Liver (tissue), 9 donors: Measurements from ENCODE around the gene RPS14. TPM values are rescaled to one million over a fixed set of nuclear protein-coding genes. Genes with fewer than 3 reads are reported as not detected.

Source experiments
- DNase-seq: peaks from one replicate; pipeline ENCODE4 v3.0.0-alpha.2; 2017; ENCODE audit warnings: low spot score
- H3K27ac ChIP-seq, 2 donors: one replicate each; pipeline ENCODE4 v1.7.0; 2013; ENCODE audit warnings: inconsistent platforms in 2 of 2, low read length in 2 of 2, control low read depth in 1 of 2, low read depth in 1 of 2, mild to moderate bottlenecking in 1 of 2
- H3K27me3 ChIP-seq, 4 donors: one replicate each; pipeline versions ENCODE4 v1.6.1 to v1.7.0; 2013; ENCODE audit warnings: low read length in 3 of 4, inconsistent platforms in 1 of 4, mild to moderate bottlenecking in 1 of 4, moderate library complexity in 1 of 4; ENCODE audit not compliant: control insufficient read depth in 4 of 4, insufficient read depth in 4 of 4
- H3K36me3 ChIP-seq, 4 donors: one replicate each; pipeline versions ENCODE4 v1.6.1 to v1.7.0; 2013; ENCODE audit warnings: low read length in 3 of 4, mild to moderate bottlenecking in 3 of 4, low read depth in 1 of 4, moderate library complexity in 1 of 4; ENCODE audit not compliant: control insufficient read depth in 4 of 4, insufficient read depth in 3 of 4
- H3K4me1 ChIP-seq, 4 donors: one replicate each; pipeline versions ENCODE4 v1.6.1 to v1.7.0; 2013; ENCODE audit warnings: low read length in 3 of 4, mild to moderate bottlenecking in 3 of 4, moderate library complexity in 1 of 4; ENCODE audit not compliant: control insufficient read depth in 4 of 4, insufficient read depth in 4 of 4
- H3K4me3 ChIP-seq, 3 donors: one replicate each; pipeline versions ENCODE4 v1.6.1 to v1.7.0; 2013; ENCODE audit warnings: low read length in 3 of 3, control low read depth in 1 of 3, low read depth in 1 of 3, mild to moderate bottlenecking in 1 of 3
- H3K9ac ChIP-seq, 2 donors: one replicate each; pipeline ENCODE4 v1.7.0; 2013; ENCODE audit warnings: low read length in 2 of 2, mild to moderate bottlenecking in 2 of 2, moderate library complexity in 2 of 2, control low read depth in 1 of 2, low read depth in 1 of 2
- H3K9me3 ChIP-seq, 4 donors: one replicate each; pipeline versions ENCODE4 v1.6.1 to v1.7.0; 2013; ENCODE audit warnings: low read length in 3 of 4; ENCODE audit not compliant: control insufficient read depth in 4 of 4
- ATF3 ChIP-seq: IDR thresholded peaks from 2 replicates; pipeline ENCODE4 v1.6.1; 2016; ENCODE audit warnings: antibody characterized with exemption
- CTCF ChIP-seq: fragments of 150-350 bp; IDR thresholded peaks from 2 replicates; pipeline ENCODE4 v1.5.1; 2017; ENCODE audit warnings: improper control_type of control experiment, low read depth, low read length; ENCODE audit not compliant: missing input control
- EGR1 ChIP-seq, 2 donors: IDR thresholded peaks; 2 replicates each; pipeline ENCODE4 v1.6.1; 2016 to 2018; ENCODE audit warnings: antibody characterized with exemption in 2 of 2, low read depth in 2 of 2
- FOXA1 ChIP-seq: IDR thresholded peaks from 2 replicates; pipeline ENCODE4 v1.6.1; 2016; ENCODE audit warnings: antibody characterized with exemption
- FOXA2 ChIP-seq: IDR thresholded peaks from 2 replicates; pipeline ENCODE4 v1.6.1; 2016; ENCODE audit warnings: antibody characterized with exemption
- GABPA ChIP-seq, 2 donors: IDR thresholded peaks in 1 of 2; conservative IDR thresholded peaks in 1 of 2; 2 replicates each; pipeline ENCODE4 v1.6.1; 2016; ENCODE audit warnings: antibody characterized with exemption in 2 of 2, mild to moderate bottlenecking in 1 of 2, moderate library complexity in 1 of 2
- HNF4A ChIP-seq, 2 donors: conservative IDR thresholded peaks; 2 replicates each; pipeline ENCODE4 v1.6.1; 2016; ENCODE audit warnings: antibody characterized with exemption in 2 of 2, mild to moderate bottlenecking in 2 of 2
- HNF4G ChIP-seq: IDR thresholded peaks from 2 replicates; pipeline ENCODE4 v1.6.1; 2016; ENCODE audit warnings: antibody characterized with exemption
- JUND ChIP-seq, 2 donors: IDR thresholded peaks; 2 replicates each; pipeline ENCODE4 v1.6.1; 2016; ENCODE audit warnings: antibody characterized with exemption in 2 of 2
- MAX ChIP-seq: IDR thresholded peaks from 2 replicates; pipeline ENCODE4 v1.6.1; 2016; ENCODE audit warnings: antibody characterized with exemption
- NR2F2 ChIP-seq: IDR thresholded peaks from 2 replicates; pipeline ENCODE4 v1.6.1; 2016; ENCODE audit warnings: antibody characterized with exemption
- RAD21 ChIP-seq, 2 donors: IDR thresholded peaks; 2 replicates each; pipeline ENCODE4 v1.6.1; 2016; ENCODE audit warnings: antibody characterized with exemption in 2 of 2, mild to moderate bottlenecking in 2 of 2
- RXRA ChIP-seq, 2 donors: IDR thresholded peaks; 2 replicates each; pipeline ENCODE4 v1.6.1; 2017 to 2018; ENCODE audit warnings: antibody characterized with exemption in 2 of 2, mild to moderate bottlenecking in 1 of 2
- SP1 ChIP-seq: IDR thresholded peaks from 2 replicates; pipeline ENCODE4 v1.6.1; 2018; ENCODE audit warnings: antibody characterized with exemption, mild to moderate bottlenecking
- TAF1 ChIP-seq: conservative IDR thresholded peaks from 2 replicates; pipeline ENCODE4 v1.6.1; 2016; ENCODE audit warnings: antibody characterized with exemption, mild to moderate bottlenecking
- YY1 ChIP-seq: IDR thresholded peaks from 2 replicates; pipeline ENCODE4 v1.6.1; 2016; ENCODE audit warnings: antibody characterized with exemption, mild to moderate bottlenecking
- ZBTB33 ChIP-seq: IDR thresholded peaks from 2 replicates; pipeline ENCODE4 v1.6.1; 2016; ENCODE audit warnings: antibody characterized with exemption
- WGBS: extraction: QIAGEN DNeasy Blood & Tissue Kit; methylation state at CpG from one replicate; pipeline ENCODE4 v1.1.7; 2013; 5-methylcytosine and 5-hydroxymethylcytosine counted together
- polyA plus RNA-seq, 2 donors: library from polyadenylated mRNA; stranded (reverse) in 1 of 2; unstranded in 1 of 2; fragments of 200-250 nt in 1 of 2; fragments of >200 nt in 1 of 2; fragmentation: Nextera tagmentation in 1 of 2; extraction: Ambion mirVana in 1 of 2; gene quantifications; one replicate each; pipeline versions ENCODE4 v1.2.1 to v1.2.3, GENCODE V29; 2013 to 2015
- total RNA-seq, 2 donors: library from RNA; depleted of rRNA; stranded (reverse); fragments of >200 nt; gene quantifications; one replicate each; pipeline ENCODE4 v1.2.3, GENCODE V29; 2014
- donor health status: healthy.
- donor health status: healthy.
- donor health status: healthy.
- donor health status: healthy.
- donor health status: healthy.

Gene RPS14
- total and polyA plus RNA-seq, 4 donors, result 609 to 956 (median 885) TPM

- no peak for DNase-seq
- H3K9me3 ChIP-seq, result no peaks in the 10 kb centered on the region
- no peaks in the 10 kb centered on the region for H3K4me1 ChIP-seq
- 90% methylated on average over 13 of the region's 13 CpGs for WGBS
- H3K4me3 ChIP-seq, result no peak overlapping the region
- H3K9ac ChIP-seq, result no peak overlapping the region
- H3K27me3 ChIP-seq, result no peaks in the 10 kb centered on the region
- peaks cover 15 to 66% (median 32%) of the 10 kb centered on the region in 4 donors for H3K36me3 ChIP-seq
- H3K27ac ChIP-seq, result no peak overlapping the region
- peak in 1 of 2 donors; percentile 32 for TF ChIP-seq RAD21 (IDR thresholded peaks at IDR 0.05)
- no peak for TF ChIP-seq RXRA (IDR thresholded peaks at IDR 0.05)
These were observed 54.4 kb downstream of the RPS14 start for GRCh38 chr5:150394912-150395687.

GRCh38 chr5:150394131-150394530, 55.4 kb downstream of the RPS14 start:
- Histone ChIP-seq H3K9me3 (no peaks in the 10 kb centered on the region), H3K4me3 (no peak overlapping the region), H3K27me3 (no peaks in the 10 kb centered on the region), H3K36me3 (peaks cover 15 to 70% (median 33%) of the 10 kb centered on the region in 4 donors), H3K4me1 (no peaks in the 10 kb centered on the region), H3K9ac (no peak overlapping the region), H3K27ac (no peak overlapping the region)
- 89% methylated on average over 3 of the region's 3 CpGs for WGBS
- DNase-seq, result no peak
- TF ChIP-seq FOXA2, result no peak
- no peak for TF ChIP-seq HNF4G
- TF ChIP-seq CTCF, result no peak
- no peak for TF ChIP-seq MAX
- no peak for TF ChIP-seq NR2F2
- TF ChIP-seq SP1, result no peak
- no peak for TF ChIP-seq HNF4A (conservative IDR thresholded peaks at IDR 0.05)
- no peak for TF ChIP-seq EGR1 (IDR thresholded peaks at IDR 0.05; ENCODE audit: low read depth in 2 of 2)

GRCh38 chr5:150393096-150393645, 56.4 kb downstream of the RPS14 start:
- Histone ChIP-seq H3K36me3 (peaks cover 15 to 70% (median 32%) of the 10 kb centered on the region in 4 donors), H3K4me3 (no peak overlapping the region), H3K27ac (no peak overlapping the region), H3K4me1 (no peaks in the 10 kb centered on the region), H3K9me3 (no peaks in the 10 kb centered on the region), H3K27me3 (no peaks in the 10 kb centered on the region), H3K9ac (no peak overlapping the region)
- WGBS, result 94% methylated on average over 3 of the region's 3 CpGs
- TF ChIP-seq MAX, result no peak
- no peak for TF ChIP-seq FOXA1
- TF ChIP-seq RAD21 (IDR thresholded peaks at IDR 0.05), result no peak
- TF ChIP-seq GABPA (IDR thresholded peaks at IDR 0.05 in 1 of 2, conservative IDR thresholded peaks at IDR 0.05 in 1 of 2), result no peak
- TF ChIP-seq NR2F2, result no peak
- no peak for TF ChIP-seq RXRA (IDR thresholded peaks at IDR 0.05)
- TF ChIP-seq ATF3, result no peak
- no peak for TF ChIP-seq TAF1
- TF ChIP-seq HNF4A (conservative IDR thresholded peaks at IDR 0.05), result no peak
- no peak for TF ChIP-seq FOXA2
- TF ChIP-seq SP1, result no peak
- no peak for TF ChIP-seq HNF4G
- no peak for TF ChIP-seq JUND (IDR thresholded peaks at IDR 0.05)
- TF ChIP-seq EGR1 (IDR thresholded peaks at IDR 0.05; ENCODE audit: low read depth in 2 of 2), result no peak
- no peak for TF ChIP-seq ZBTB33
- no peak for TF ChIP-seq YY1
- DNase-seq, result no peak
